GM19239 (cell line): Measurements from ENCODE around the gene KIAA1217.
A peak's percentile ranks its signal among the peaks of the same experiment; 100 is the strongest.

ENCODE experiments used
- DNase-seq: peaks from one replicate; pipeline ENCODE4 v3.0.0; 2011; ENCODE audit warnings: low spot score; ENCODE audit not compliant: insufficient read length
- FAIRE-seq: peaks from 2 replicates; lab custom pipeline; 2011; peaks lifted over from hg19 to GRCh38; lab: Jason Lieb, UNC

KIAA1217 gene

DNA sequence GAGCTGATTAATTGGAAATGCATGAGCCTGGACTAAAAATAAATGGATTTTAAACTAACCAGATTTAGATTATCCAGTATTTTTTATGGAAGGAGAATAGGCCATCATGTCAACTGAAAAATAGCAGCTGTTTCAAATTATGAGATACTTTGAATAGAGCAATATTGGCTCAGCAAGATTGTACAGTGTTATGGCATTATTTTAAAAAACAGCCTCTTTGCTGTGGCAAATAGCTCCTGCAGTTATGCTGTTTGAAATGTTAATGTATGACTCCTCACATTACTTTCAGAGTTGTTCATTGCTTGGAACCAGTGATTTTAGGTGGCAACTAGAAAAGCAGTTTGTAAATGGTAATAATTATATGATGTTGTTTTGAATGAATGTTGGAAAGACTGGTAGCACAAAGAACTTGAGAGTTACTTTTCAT, 244.5 kb downstream of the KIAA1217 start:
- FAIRE-seq = no peak
- DNase-seq = no peak

DNA sequence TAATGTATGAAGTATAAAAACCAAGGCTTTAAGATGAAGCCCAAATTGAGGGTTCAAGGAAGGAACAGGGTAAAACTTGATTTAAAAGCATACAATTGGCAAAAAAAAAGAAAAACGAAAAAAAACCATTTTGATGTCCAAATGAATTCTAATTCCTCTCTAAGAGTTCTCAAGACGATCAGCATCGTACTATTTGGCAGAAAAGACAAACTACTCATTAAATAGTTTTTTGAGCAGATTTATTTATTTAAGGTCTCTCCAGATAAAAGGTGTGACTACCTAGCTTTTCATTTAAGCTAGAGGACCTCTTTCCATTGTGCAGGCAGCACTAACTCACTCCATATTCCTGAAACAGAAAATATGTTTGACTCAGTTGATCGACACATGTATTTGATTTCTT, 245.0 kb downstream of the KIAA1217 start:
- DNase-seq (no peak), FAIRE-seq (no peak)

- FAIRE-seq (no peak), DNase-seq (no peak)
These were observed 246.5 kb downstream of the KIAA1217 start for GRCh38 chr10:24455447-24455846.

DNA sequence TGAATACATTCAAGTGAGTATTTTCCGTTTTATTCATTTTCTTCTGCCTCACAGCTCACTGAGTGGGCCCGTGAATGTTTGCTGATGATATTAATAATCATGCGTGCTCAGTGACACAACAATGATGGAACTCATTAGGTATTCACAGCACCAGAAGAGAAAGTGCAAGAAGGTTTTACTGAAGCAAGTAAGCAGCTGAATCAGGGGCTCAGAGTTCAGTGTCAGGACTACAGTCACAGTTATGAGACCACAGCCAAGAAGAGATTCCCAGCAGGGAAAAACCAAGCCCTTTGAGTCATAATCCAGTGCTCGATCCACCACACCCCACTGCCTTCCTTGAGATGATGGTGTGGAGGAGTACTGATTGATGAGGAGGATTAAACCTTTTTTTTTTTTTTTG, 247.4 kb downstream of the KIAA1217 start:
- DNase-seq (no peak), FAIRE-seq (no peak)

DNA sequence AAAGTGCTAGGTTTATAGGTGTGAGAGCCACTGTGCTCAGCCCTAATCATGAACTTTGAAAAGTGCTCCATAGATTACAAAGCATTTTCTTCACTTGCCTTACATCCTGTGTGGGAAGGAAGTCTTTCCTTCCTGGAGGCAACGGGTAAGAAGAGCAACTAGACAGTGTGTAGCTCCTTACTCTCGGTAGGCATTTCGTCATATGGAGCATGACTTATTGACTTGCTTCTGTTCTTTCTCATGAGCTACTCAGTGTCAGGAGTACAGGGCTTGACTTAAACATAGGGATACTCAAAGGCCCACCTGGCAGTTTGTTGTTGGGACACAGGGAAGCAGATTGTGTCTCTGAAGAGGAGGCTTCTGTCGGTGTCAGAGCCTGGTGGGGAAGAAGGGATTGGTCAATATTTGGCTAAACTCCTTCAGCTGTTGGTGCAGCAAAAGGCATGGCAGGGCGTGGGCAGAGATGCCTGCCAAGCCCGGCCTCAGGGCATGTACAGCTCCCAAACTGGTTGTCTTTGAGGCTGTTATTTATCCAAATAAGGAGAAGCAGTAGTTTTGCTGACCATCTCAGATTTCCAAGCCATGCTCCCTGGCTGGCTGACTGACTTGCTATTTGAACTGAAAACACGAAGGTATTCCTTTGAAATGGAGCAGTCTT, 248.9 kb downstream of the KIAA1217 start:
- DNase-seq = no peak
- no peak for FAIRE-seq

DNA sequence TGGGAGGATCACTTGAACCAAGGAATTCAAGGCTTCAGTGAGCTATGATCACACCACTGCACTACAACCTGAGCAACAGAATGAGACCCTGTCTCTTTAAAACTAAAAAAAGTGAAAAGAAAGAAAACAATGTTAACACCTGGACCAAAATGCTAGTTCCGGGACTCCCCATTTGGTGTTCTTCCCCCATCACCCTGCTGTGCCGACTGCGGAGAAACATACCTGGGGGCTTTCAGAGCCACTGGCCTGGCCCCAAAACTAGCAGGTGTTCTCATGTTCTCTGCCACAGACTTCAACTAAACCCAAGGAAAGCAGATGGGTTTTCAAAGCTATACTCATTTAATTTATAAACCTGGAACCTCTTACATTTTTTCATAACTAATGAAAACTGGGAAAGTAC, 250.9 kb downstream of the KIAA1217 start:
- DNase-seq (no peak), FAIRE-seq (no peak)

DNA sequence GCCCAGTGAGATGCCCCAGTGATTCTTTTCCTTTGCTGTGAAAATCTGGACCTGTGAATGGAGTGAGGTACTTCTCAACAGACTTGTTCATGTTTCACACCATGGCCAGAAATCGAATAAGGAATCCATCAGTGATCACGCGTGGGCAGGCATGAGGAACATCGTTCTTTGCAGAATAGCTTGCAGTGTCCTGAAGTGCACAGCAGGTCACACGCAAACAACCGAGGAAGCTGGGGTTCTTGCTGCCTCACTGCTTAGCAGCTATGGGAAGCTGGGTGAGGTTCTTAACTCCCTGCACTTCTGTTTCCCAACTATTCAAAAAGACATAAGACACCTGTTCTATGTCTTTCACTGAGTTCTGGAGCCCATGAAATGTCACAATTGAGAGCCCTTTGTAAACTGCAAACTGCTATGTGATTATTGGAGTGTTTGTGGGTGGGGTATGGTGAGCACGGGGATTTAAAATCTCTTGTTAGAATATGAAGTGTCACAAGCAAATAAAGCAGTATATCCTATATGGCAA, 253.4 kb downstream of the KIAA1217 start:
- FAIRE-seq (no peak), DNase-seq (no peak)

DNA sequence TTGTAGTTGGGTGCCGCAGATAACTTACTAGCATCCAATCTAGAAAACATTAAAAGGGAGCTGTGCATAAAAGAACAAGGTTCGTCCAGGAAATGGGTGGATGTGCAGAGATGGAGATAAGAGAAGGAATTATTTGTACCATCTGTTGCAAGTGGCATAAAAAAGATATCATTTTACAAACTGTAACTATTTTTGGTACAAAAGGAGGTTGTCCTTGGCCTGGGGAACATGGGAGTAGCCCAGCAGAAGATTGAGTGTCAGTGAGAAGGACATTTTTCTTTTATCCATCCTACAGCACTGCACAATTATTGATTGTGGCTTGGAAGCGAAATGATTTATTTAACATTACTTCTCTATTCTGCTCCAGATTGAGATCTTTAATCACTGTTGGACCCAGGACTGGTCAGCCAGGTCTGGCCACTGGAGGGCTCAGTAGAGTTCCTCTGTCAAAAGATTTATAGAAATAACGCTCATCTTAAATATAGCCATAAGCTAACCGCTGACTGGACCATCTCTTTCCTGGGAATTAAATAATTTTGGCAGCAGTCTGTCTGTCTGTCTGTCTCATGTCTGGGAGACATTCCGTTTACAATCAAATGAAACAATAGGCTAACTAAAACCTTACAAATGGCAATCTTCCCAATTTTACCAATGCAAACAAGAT, 254.1 kb downstream of the KIAA1217 start:
- no peak for DNase-seq
- no peak for FAIRE-seq

DNA sequence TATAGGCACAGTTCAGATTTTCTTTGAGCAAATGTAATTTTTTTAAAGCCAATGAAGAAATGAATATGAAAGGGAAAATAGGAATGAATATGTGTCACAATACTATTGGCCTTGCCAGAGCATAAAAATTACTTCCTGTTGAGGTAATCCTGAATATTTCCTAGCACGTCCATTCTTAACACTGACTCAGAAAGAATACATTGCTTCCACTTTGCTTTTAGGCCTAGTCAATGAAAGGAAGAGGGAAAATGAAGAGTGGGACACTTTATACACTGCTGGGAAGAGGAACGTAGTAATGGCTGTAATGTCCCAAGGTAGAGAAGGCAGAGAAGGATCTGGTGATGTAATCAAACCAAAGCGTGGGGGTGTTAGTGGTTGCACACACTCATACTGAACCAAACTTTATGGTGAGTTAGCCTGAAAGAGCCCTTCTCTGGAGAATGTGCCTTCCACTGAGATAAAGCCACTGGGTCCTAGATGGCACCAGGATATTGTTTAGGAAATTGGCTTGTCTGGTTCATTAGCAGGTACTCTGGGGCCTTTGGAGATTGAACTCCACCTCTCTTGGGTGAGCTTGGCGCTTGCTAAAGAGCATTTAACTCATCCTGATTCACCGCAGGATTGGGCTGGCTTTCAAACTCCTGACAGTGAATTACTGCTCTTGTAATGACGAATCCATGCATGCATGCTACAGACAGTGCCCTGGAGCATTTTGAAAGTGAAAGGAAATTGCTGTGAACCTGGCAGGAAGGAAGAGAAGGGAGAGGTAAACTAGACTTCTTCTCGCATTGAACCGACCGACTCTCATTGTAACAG, 254.9 kb downstream of the KIAA1217 start:
- DNase-seq (no peak), FAIRE-seq (peak; percentile 55)

DNA sequence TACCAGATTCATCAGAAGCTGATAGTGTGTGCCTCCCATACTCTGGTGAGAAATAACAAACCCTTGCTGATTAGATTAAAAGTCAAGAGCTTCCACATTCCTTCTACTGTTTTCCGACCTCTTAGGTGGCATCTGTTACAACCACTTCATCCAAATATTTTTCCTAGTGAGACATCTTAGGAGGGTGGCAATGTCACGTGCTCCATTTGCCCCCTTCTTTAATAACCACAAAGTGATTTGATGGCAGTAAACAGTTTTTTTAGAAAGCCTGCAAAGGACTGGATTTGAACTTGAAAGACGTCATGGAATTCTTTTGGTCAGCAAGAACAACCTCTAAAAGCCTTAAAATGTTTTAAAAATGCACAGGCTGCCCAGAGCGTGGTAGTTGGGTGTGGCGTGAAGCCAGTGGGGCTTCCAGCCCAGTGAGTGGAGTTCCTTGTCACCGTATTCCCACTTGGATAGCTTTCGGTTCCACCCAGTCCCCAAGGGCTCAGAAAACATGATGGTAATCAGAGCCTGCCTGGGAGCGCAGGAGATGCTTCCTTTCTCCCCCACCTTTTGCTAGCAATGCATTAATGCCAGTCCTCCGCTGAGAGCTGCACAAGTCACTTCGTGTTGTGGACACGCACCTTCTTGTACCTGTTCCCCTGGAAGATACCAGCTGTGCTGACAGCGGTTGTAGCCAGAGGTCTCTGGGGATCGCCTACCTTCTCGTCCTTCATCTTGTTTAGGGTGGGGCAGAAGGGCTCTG, 256.4 kb downstream of the KIAA1217 start:
- DNase-seq (no peak), FAIRE-seq (no peak)

DNA sequence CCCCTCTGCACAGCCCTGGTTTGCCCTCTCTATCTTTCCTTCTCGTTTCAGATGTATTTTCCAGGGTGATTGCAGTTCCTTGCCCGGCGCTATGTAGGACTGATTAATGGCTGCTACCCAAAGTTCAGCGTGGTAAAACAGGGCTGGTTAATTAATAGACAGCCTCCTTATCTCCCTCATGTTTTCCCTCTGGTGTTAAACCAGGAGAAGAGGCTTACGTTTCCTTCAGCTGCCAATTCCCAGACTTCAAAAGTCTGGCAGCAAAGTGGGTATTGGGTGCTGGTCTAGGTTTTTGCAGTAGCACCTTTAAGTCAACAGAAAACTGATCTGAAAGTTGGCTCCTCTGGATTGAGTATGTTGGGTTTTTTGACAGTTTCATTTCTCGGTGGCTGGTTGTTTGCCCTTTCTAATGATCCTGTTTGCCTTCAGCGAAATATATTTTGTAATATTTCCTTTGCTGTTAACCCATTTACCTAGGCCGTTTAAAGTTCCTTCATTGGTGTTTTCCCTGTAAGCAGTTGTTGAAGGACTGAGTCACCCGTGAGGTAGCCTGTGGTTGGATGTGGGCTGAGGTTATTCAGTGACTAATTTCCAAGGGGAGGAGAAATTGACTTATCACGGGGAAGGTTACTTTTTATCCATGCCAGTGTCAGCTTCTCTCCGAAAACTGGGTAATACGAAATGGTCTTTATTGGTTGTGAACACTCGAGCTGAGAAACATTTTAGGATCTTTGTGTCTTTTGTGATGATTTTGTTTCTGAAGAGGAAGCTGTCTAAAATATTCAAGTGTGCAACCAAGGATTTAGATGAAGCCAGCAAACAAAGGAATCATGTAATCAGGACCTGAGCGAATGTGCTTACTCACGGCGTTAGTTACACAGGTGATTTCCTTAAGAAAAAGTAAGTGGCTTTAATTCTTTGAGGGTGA, 257.2 kb downstream of the KIAA1217 start:
- FAIRE-seq (peak; percentile 82), DNase-seq (peak; percentile 9)

DNA sequence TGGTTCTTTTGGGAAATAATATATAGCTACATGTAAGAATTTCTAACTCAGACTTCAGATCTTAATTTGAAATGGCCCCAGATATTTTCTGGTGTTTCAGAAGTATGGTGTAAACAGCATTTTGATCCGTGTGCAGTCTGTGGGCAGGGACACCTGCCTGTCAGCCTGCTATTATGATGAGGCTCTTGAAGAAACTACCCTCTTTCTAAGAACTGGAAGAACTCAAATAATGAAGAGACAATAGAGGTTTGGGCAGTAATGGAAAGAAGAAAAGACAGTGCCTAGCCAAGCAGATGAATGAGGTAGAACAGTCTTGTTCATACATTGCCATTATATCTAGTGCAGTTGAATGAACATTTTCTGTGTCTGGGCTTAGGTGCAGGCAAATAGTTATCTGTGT, 258.2 kb downstream of the KIAA1217 start:
- no peak for FAIRE-seq

GRCh38 chr10:24467605-24468004, 258.7 kb downstream of the KIAA1217 start:
- FAIRE-seq (no peak), DNase-seq (no peak)

More for the DNA sequence above, 258.2 kb downstream of the KIAA1217 start:
- no peak for DNase-seq

DNA sequence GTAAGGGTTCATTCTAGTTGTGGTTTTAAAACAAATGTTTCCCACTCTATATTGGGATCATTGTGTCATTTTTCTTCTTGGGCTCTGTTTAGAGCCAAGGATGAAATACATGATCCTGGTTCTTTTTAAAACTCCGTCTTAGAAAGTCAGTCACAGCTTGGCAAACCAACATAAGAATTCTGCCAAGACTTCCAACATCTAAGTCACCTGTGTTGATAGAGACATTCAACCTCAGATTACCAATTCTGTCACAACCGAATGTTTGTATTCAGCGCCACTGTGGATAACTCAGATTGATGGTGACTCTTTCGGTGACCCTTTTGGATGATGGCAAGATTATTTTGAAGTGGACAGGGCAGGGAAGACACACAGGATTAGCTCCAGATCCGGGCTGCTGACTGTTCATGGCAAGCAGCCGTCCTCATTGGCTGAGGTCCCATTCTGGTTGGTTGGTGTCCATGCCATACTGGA, 259.4 kb downstream of the KIAA1217 start:
- FAIRE-seq (no peak), DNase-seq (no peak)

GRCh38 chr10:24469993-24470392, 261.1 kb downstream of the KIAA1217 start:
- DNase-seq (no peak), FAIRE-seq (no peak)

- DNase-seq (no peak), FAIRE-seq (no peak)
These were observed 266.7 kb downstream of the KIAA1217 start for GRCh38 chr10:24475598-24475997.

GRCh38 chr10:24476913-24477701, 268.2 kb downstream of the KIAA1217 start:
- no peak for FAIRE-seq
- DNase-seq = no peak

DNA sequence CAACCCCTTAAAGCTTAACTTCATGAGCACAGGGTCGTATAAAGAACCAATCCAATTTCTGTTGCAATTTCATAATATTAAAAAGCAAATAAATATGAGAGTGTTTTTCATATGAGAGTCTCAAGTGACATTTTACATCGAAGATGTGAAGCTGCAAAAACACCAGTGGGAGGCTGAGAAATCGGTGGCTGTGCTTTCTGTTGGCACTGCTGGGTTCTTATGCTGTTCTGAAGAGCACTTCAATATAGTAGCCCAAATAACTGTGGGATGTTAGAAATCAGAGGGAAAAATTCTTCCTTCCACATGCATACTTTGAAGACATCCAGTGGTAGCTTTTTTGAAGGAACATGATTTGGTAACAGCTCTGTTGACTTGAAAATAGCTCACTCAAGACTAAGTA, 269.0 kb downstream of the KIAA1217 start:
- no peak for FAIRE-seq

More for the DNA sequence above, 269.0 kb downstream of the KIAA1217 start:
- no peak for DNase-seq
